GM19023 (cell line): ENCODE data around the gene ARHGEF10L.
"Not testable (repeated sequence)": the region's sequence is repeated elsewhere in the genome, so short reads cannot be mapped to it uniquely, and the experiment has no call there.

ENCODE experiments used
- ATAC-seq: cut with Tn5 transposase; IDR thresholded peaks from one replicate; pipeline ENCODE4 v1.9.1; 2021; ENCODE audit warnings: mild to moderate bottlenecking, moderate library complexity; ENCODE audit not compliant: unreplicated experiment

Gene ARHGEF10L, protein sequence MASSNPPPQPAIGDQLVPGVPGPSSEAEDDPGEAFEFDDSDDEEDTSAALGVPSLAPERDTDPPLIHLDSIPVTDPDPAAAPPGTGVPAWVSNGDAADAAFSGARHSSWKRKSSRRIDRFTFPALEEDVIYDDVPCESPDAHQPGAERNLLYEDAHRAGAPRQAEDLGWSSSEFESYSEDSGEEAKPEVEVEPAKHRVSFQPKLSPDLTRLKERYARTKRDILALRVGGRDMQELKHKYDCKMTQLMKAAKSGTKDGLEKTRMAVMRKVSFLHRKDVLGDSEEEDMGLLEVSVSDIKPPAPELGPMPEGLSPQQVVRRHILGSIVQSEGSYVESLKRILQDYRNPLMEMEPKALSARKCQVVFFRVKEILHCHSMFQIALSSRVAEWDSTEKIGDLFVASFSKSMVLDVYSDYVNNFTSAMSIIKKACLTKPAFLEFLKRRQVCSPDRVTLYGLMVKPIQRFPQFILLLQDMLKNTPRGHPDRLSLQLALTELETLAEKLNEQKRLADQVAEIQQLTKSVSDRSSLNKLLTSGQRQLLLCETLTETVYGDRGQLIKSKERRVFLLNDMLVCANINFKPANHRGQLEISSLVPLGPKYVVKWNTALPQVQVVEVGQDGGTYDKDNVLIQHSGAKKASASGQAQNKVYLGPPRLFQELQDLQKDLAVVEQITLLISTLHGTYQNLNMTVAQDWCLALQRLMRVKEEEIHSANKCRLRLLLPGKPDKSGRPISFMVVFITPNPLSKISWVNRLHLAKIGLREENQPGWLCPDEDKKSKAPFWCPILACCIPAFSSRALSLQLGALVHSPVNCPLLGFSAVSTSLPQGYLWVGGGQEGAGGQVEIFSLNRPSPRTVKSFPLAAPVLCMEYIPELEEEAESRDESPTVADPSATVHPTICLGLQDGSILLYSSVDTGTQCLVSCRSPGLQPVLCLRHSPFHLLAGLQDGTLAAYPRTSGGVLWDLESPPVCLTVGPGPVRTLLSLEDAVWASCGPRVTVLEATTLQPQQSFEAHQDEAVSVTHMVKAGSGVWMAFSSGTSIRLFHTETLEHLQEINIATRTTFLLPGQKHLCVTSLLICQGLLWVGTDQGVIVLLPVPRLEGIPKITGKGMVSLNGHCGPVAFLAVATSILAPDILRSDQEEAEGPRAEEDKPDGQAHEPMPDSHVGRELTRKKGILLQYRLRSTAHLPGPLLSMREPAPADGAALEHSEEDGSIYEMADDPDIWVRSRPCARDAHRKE (N-terminal part only)

DNA sequence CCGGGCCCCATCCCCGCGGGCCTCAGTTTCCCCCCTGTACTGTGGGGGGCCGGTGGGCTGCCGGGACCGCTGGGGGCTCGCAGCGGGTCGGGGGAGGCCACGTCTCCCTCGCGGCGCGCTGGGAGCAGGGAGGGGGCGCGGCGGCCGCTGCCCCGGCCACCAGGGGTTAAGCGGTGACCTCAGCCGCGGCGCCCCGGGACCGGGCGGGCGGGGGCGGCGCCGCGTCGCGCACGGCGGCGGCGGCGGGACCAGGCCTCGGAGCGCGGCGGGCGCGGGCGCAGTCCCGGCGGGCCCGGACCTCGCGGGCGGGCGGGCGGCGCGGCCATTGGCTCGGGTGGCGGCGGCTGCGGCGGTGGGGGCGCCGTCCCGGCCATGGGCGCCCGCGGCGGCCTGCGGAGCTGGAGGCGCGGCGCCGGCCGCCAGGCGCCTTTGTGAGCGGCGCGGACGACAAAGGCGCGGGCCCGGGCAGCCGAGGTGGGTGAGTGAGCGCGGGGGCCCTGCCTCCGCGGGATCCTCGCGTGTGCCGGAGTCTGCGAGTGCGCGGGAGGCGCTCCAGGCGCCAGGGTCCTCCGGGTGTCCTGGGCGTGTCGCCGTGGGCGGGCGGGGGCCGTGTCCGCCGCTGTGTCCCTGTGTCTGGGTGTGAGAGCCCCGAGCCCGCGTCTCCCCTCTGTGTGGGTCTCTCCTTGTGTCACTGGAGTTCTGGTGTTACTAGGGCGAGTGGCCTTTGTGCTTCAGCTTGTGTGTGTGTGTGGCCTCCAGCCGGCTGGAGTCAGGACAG lies at the start of gene ARHGEF10L:
ARHGEF10L (plus strand) TSS at position 222 of the 778 bp plus-strand sequence. CDS start 40,898 bp downstream, outside the sequence.
- ATAC-seq = no peak

DNA sequence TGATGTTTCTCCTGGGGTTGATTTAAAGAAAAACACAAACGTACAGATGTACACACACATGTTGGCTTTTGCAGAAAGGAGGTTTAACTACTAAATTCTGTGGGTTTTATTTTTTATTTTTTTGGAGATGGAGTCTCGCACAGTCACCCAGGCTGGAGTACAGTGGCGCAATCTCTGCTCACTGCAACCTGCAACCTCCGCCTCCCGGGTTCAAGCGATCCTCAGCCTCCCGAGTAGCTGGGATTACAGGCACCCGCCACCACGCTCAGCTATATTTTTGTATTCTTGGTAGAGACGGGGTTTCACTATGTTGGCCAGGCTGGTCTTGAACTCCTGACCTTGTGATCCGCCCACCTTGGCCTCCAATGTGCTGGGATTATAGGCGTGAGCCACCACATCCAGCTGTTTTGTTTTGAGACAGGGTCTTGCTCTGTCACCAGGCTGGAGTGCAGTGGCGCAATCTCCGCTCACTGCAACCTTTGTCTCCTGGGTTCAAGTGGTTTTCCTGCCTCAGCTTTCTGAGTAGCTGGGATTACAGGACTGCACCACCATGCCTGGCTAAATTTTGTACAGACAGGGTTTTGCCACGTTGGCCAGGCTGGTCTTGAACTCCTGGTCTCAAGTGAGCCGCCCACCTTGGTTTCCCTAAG lies 49.6 kb upstream of the ARHGEF10L start:
- not testable (repeated sequence) for ATAC-seq

DNA sequence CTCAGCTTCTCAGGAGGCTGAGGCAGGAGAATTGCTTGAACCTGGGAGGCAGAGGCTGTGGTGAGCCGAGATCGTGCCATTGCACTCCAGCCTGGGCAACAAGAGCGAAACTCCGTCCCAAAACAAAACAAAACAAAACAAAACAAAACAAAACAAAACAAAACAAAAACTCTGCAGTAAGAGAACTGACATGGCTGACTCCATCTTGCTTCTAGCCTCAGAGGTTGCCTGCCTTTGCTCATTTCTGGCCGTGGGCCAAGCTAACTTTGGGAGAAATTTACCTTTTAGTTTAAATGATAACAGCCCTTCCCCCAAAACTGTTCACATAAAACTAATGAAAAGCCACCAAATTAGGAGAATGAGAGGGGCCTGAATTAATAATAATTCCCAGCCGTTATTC lies 48.8 kb upstream of the ARHGEF10L start:
- ATAC-seq = not testable (repeated sequence)

DNA sequence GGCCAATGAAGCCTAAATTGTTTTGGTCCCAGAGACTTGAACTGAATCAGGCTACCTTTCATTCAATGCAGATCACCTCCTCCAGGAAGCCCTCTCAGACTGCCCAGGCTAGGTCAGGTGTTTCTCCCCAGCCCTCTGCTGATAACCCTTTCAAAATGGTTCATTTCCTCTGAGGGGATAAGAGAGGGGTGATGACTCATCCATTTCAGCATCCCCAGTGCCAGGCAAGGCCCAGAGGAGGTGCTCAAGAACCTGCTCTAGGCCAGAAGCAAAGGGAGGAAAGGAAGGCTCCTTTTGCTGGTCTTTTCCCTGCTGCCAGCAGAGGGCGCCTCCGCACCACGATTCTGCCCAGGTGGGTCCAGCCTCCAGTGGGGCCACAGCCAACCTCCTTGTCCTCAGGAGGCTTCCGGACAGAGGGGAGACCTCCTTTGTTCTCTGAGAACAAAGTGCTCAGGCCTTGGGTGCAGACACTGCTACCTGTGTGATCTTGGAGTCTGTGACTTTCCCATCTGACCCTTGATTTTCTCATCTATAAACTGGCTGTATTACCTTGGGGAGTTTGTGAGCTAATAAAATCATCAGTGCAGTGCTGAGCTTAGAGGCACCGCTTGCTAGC lies 45.3 kb upstream of the ARHGEF10L start:
- no peak for ATAC-seq

DNA sequence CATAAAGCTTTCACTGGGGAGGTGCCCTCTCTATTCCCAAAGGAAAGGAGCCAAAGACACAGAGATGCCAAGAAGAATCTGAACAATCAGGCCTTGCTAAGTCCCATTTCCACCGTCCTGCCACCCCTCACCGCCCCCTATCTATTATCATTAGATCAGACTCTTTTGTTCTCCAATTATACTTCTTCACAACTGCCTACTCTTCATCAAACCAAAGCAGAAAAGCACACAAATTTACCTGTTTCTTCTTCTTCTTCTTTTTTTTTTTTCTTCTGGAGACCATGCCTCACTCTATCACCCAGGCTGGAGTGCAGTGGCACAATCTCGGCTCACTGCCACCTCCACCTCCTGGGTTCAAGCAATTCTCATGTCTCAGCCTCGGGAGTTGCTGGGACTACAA lies 43.1 kb upstream of the ARHGEF10L start:
- no peak for ATAC-seq

DNA sequence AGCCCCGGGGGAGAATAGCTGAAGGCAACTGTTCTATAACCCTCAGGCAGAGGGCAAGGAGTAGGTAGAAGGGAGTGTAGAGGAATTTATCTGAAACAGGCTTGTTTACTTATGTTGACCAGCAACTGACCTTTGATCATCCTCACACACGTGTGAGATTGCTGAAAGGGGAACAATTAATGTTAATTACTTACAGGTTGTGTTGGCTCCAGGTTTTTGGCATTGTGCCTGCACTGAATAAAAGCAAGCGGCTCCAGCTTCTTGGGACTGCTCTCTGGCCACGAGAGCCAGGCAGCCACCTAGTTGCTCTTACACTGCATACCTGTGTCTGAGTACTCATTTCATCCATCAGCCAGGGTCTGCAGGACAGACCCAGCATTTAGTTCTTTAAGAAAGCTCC lies 41.3 kb upstream of the ARHGEF10L start:
- no peak for ATAC-seq

DNA sequence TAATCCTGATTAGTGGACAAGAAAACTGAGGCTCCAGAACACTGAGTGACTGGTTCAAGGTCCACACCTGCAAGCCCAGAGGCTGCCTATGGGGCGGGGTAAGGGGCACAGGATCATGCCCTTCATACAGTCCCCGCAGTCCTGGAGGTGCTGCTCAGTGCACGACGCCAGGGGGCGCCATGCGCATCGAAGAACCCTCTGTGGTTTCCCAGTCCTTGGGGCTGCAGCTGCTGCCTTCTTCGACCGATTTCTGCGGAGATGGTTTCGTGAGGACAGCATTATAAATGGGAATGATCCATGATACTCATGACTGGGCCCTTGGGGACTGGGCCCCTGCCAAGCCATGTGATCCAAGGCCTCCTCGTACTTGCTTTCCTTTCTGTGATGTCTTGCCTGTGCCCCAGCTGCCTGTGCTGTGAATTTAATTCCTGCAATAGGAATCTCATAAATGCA lies 37.1 kb upstream of the ARHGEF10L start:
- no peak for ATAC-seq

DNA sequence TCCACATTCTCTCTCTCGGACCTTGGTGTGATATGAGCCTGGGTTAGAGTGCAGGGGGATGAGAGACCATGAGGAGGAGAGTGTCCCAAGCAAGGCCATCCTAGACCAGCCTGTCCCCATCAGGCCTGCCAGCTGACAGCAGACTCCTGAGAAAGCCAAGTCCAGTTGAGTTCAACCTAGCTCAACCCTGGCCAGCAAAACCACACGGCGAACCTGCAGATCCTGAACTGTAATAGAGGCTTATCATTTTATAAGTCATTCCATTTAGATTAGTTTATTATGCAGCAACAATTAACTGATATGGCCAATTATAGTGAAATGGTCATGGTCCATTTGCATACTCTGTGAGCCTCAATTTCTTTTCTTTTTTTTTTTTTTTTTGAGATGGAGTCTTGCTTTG lies 36.4 kb upstream of the ARHGEF10L start:
- ATAC-seq = no peak

DNA sequence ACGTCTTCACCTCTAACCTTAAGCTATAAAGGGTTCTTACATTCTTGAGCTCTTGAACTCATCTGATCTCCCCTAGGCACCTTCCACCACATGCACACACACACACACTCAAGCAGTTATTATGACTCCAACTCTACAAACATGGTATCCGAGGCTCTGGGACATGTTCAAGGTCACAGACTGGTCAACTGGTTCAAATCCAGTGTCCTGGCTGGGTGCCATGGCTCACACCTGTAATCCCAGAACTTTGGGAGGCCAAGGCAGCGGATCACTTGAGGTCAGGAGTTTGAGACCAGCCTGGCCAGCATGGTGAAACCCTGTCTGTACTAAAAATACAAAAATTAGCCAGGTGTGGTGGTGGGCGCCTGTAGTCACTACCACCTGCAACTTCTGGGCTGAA lies 32.3 kb upstream of the ARHGEF10L start:
- not testable (repeated sequence) for ATAC-seq

DNA sequence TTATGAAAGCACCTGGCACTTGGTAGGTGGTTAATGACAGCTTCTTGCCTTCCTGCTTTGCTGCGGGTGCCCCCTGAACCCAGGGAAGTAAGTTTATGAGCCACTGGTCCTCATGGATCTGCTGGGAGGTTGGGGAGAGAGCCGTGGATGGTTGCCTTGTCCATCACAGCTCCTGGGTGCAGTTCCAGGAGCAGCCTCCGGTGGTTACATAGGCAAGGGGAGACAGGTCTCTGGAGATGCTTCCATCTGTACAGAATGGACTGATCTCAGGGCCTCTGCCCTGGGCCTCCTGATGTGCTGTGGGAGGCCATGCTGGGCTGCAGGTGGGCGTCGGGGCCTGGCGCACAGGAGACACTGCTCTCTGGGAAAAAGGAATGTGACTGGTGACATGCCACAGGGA lies 31.6 kb upstream of the ARHGEF10L start:
- no peak for ATAC-seq

DNA sequence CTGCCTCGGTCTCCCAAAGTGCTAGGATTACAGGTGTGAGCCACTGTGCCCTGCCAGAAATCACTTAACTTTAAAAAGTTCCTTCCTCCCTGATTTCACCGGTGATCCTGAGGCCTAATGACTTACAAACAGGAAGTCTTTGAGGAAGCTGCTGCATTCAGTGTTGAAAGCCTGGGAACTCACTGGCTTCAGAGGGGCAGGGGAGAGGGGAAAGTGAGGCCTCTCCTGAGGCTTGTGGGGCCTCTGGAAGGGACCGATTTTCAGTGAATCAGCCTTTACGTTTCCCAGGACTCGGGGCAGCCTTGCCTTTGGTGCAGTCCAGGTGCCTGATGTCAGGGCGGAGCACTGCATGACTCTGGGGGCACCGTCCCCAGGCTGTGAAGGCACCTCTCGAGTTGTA lies 30.1 kb upstream of the ARHGEF10L start:
- no peak for ATAC-seq

DNA sequence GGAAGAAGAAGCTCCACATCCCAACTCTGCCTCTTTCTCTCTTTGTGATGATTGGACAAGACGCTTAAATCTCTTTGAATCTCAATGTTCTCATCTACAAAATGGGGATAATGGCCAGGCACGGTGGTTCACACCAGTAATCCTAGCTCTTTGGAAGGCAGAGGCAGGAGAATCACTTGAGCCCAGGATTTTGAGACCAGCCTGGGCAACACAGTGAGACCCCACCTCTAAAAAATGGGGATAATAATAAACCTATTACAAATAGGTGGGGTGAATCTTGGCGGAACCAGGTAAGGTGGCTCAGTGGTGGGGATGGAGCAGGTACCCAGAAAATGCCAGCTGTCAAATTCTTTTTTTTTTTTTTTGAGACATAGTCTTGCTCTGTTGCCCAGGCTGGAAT lies 29.4 kb upstream of the ARHGEF10L start:
- ATAC-seq = no peak

DNA sequence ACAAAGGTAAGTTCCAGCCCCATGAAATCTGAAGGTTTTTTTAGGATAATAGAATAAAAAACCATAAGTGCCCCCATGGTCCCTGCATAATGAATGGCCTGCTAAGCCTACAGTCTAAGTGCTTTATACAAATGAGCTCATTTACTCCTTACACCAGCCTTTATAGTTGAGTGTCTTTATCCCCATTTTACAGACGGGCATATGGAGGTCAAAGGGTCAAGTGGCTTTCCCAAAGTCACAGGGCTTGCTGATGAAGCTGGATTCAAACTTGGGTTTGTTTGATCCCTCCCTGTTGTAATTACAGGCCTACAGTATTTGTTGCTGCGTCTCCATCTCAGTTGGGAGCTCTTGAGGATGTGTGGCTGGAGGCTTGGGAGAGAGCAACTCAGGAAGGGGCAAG lies 28.3 kb upstream of the ARHGEF10L start:
- no peak for ATAC-seq

DNA sequence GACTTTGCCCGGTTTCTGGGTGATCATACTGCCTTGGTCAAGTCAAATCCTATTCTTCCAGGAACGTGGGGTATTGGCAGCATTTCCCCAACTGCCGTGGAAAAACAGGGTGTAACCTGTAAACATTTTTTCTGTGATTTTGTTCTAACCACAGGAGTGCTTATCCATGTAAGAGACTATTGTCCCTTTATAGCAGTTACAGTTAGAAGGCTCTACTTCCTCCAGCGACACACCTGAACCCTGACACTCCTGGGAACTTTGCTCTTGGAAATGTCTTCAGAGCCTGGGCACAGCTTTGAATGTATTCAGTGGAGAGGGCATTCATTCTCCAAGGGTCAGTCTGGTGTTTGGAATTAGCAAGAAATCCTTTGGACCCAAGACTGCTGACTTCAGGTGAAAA lies 26.4 kb upstream of the ARHGEF10L start:
- ATAC-seq = no peak

DNA sequence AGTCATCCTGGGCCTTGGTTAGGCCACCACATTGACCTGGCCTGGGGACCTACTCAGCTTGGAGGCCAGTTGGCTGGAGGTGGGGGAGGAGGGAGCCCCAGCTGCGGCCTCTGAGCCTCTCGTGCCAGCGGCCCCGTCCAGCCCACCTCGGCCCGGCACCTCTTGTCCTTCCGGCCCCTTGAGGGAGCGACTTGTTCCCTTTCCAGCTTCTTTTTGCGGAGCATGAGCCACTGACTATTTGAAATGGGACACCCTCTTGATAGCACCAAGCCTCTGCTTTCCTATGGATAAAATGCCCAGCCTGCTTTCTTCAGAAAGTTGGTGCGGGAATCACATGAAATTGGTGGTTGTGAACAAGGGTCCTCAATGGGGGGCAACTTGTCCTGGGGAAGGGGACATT lies 24.7 kb upstream of the ARHGEF10L start:
- no peak for ATAC-seq

DNA sequence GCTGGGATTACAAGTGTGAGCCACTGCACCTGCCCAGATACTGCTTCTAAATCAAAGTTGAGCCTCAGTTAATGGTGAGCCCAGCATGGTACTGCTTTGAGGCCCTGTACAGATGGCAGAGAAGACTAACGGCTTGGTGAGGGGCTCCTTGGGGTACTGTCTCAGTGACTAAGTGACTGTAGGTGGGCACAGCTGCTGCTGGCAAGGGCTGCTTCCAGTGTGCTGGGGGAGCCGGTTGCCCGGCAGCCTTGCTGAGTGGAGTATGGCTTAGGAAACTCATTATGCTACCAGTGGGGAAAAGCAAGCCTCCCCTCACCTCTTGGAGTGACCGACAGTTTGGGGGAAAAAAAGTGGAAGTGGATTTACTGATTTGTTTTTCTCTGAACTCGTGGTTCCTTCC lies 23.6 kb upstream of the ARHGEF10L start:
- ATAC-seq = no peak

DNA sequence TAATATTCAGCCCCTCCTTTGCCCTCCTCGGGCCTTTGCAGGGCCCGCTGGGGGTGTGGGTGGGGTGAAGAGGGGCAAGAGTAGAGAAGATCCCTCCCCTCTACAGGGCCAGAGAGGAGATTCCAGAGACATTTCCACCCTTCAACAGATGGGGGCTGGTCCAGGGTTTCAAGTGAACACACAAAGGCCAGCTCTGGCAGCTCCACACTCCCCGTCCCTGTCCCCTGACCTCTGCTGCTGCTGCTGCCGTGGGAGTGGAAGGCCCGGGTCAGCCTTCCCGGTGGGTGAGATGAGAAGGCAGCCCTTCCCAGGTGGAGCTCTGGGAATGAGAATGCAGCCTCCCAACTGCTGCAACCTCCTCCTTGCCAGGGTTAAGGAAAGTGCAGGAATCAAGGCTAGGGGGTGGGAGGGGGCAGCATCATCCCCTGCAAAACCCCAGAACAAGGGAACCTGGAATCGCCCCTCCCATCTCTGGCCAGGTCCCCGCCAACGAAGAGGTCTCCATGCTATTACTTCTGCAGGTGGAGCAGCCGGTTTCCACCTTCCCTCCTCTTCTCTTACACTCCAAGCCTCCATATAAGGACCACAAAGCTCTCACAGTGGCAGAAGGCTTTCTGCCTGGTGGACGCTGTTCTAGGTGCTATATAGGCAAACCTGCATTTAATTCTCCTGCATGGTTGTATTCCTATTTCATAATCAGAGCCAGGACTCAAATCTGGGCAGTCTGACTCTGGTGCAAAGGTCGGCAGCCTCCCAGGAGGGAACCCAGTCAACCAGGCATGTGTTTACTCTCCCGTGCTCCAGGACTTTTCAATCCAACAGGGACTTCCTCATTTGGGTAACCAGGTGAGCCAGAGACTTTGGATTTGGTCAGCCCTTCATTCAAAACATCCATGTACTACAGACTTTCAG lies 22.9 kb upstream of the ARHGEF10L start:
- ATAC-seq = no peak

DNA sequence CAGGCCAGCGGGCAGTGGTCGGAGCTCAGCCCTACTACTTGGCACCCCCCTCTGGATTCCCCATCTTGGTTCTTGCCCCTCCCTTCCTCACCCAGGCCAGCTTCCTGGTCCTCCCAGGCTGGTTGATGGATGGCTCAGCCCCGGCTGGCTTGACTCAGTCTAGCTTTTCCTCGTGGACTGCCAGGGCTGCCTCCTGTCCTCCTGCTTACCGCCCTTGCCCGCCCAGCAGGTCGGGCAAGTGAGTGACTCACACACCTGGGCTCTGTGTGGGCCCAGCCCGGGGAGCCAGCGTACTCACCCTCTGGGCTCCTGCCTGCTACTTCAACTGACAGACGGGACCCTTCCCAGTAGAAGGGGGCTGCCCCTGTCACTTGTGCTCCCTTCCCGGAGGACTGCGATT lies 19.5 kb upstream of the ARHGEF10L start:
- ATAC-seq = no peak
